WTC11 (cell line): ENCODE results near the gene KNTC1.

Experiments
- CREB1 ChIP-seq: sonication (generic); formaldehyde crosslinking; IDR thresholded peaks from 2 replicates; pipeline ENCODE4 v1.8.0; 2023; ENCODE audit warnings: mild to moderate bottlenecking, missing genetic modification reagents
- NFYB ChIP-seq: sonication (generic); formaldehyde crosslinking; conservative IDR thresholded peaks from 2 replicates; pipeline ENCODE4 v1.8.0; 2022; ENCODE audit warnings: low read depth, missing genetic modification reagents
- NR2C2 ChIP-seq: sonication (generic); formaldehyde crosslinking; IDR thresholded peaks from 2 replicates; pipeline ENCODE4 v1.8.0; 2022; ENCODE audit warnings: mild to moderate bottlenecking, missing genetic modification reagents
- OVOL2 ChIP-seq: fragments of 250-450 bp; sonication (Bioruptor Pico); IDR thresholded peaks from 2 replicates; pipeline ENCODE4 v1.9.0; 2021; ENCODE audit warnings: mild to moderate bottlenecking, borderline replicate concordance
- SMAD4 ChIP-seq: sonication (generic); formaldehyde crosslinking; IDR thresholded peaks from 2 replicates; pipeline ENCODE4 v1.8.0; 2022; ENCODE audit warnings: mild to moderate bottlenecking, missing genetic modification reagents
- SP1 ChIP-seq: sonication (generic); formaldehyde crosslinking; conservative IDR thresholded peaks from 2 replicates; pipeline ENCODE4 v1.8.1; 2022; ENCODE audit warnings: missing genetic modification reagents
- ZNF121 ChIP-seq: sonication (generic); formaldehyde crosslinking; IDR thresholded peaks from 2 replicates; pipeline ENCODE4 v1.8.0; 2023; ENCODE audit warnings: missing genetic modification reagents
- ZNF416 ChIP-seq: fragments of 250-450 bp; sonication (Bioruptor Pico); IDR thresholded peaks from 2 replicates; pipeline ENCODE4 v1.9.0; 2021; ENCODE audit warnings: mild to moderate bottlenecking, inconsistent platforms
- TF ChIP-seq, protein P1 (sequence below): fragments of 200-600 bp; IDR thresholded peaks from 2 replicates; pipeline ENCODE4 v1.8.0; 2022; ENCODE audit warnings: antibody characterized with exemption
- TF ChIP-seq, protein P2 (sequence below): fragments of 250-450 bp; sonication (Bioruptor Pico); IDR thresholded peaks from 2 replicates; pipeline ENCODE4 v1.9.0; 2021; ENCODE audit warnings: mild to moderate bottlenecking, borderline replicate concordance
- TF ChIP-seq, protein P3 (sequence below): sonication (generic); formaldehyde crosslinking; IDR thresholded peaks from 2 replicates; pipeline ENCODE4 v1.8.1; 2022; ENCODE audit warnings: missing genetic modification reagents, borderline replicate concordance
- TF ChIP-seq, protein P4 (sequence below): sonication (generic); formaldehyde crosslinking; IDR thresholded peaks from 2 replicates; pipeline ENCODE4 v1.8.0; 2022; ENCODE audit warnings: mild to moderate bottlenecking, missing genetic modification reagents

DNA sequence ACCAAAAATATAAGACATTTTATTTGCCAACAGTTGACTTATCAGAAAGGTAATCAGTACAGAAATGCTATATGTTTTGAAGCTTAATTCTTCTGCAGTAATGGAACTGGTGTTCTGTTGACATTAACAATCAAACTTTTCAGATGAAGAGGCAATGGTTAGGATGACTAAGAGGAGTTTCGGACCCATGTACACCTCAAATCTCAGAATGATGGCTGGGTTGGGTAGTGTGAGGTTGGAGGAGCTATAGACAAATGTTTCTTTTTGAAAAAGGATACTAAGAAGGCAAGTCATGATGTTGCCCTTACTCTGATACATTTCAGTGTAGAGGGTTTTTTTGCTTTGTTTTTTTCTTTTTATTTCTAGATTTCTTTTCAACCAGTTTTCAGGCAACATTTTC, 66.9 kb downstream of the KNTC1 start:
- TF ChIP-seq, protein P1, sequence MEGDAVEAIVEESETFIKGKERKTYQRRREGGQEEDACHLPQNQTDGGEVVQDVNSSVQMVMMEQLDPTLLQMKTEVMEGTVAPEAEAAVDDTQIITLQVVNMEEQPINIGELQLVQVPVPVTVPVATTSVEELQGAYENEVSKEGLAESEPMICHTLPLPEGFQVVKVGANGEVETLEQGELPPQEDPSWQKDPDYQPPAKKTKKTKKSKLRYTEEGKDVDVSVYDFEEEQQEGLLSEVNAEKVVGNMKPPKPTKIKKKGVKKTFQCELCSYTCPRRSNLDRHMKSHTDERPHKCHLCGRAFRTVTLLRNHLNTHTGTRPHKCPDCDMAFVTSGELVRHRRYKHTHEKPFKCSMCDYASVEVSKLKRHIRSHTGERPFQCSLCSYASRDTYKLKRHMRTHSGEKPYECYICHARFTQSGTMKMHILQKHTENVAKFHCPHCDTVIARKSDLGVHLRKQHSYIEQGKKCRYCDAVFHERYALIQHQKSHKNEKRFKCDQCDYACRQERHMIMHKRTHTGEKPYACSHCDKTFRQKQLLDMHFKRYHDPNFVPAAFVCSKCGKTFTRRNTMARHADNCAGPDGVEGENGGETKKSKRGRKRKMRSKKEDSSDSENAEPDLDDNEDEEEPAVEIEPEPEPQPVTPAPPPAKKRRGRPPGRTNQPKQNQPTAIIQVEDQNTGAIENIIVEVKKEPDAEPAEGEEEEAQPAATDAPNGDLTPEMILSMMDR = no peak
- TF ChIP-seq, protein P2, sequence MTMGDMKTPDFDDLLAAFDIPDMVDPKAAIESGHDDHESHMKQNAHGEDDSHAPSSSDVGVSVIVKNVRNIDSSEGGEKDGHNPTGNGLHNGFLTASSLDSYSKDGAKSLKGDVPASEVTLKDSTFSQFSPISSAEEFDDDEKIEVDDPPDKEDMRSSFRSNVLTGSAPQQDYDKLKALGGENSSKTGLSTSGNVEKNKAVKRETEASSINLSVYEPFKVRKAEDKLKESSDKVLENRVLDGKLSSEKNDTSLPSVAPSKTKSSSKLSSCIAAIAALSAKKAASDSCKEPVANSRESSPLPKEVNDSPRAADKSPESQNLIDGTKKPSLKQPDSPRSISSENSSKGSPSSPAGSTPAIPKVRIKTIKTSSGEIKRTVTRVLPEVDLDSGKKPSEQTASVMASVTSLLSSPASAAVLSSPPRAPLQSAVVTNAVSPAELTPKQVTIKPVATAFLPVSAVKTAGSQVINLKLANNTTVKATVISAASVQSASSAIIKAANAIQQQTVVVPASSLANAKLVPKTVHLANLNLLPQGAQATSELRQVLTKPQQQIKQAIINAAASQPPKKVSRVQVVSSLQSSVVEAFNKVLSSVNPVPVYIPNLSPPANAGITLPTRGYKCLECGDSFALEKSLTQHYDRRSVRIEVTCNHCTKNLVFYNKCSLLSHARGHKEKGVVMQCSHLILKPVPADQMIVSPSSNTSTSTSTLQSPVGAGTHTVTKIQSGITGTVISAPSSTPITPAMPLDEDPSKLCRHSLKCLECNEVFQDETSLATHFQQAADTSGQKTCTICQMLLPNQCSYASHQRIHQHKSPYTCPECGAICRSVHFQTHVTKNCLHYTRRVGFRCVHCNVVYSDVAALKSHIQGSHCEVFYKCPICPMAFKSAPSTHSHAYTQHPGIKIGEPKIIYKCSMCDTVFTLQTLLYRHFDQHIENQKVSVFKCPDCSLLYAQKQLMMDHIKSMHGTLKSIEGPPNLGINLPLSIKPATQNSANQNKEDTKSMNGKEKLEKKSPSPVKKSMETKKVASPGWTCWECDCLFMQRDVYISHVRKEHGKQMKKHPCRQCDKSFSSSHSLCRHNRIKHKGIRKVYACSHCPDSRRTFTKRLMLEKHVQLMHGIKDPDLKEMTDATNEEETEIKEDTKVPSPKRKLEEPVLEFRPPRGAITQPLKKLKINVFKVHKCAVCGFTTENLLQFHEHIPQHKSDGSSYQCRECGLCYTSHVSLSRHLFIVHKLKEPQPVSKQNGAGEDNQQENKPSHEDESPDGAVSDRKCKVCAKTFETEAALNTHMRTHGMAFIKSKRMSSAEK (CRISPR knock-in tag) = no peak
- TF ChIP-seq ZNF416 (CRISPR knock-in tag) = no peak
- no peak for TF ChIP-seq NFYB (CRISPR knock-in tag)
- TF ChIP-seq, protein P3, sequence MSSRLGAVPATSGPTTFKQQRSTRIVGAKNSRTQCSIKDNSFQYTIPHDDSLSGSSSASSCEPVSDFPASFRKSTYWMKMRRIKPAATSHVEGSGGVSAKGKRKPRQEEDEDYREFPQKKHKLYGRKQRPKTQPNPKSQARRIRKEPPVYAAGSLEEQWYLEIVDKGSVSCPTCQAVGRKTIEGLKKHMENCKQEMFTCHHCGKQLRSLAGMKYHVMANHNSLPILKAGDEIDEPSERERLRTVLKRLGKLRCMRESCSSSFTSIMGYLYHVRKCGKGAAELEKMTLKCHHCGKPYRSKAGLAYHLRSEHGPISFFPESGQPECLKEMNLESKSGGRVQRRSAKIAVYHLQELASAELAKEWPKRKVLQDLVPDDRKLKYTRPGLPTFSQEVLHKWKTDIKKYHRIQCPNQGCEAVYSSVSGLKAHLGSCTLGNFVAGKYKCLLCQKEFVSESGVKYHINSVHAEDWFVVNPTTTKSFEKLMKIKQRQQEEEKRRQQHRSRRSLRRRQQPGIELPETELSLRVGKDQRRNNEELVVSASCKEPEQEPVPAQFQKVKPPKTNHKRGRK (CRISPR knock-in tag) = no peak
- TF ChIP-seq NR2C2 (CRISPR knock-in tag) = no peak
- TF ChIP-seq SP1 (CRISPR knock-in tag) = no peak
- no peak for TF ChIP-seq OVOL2 (CRISPR knock-in tag)
- TF ChIP-seq, protein P4, sequence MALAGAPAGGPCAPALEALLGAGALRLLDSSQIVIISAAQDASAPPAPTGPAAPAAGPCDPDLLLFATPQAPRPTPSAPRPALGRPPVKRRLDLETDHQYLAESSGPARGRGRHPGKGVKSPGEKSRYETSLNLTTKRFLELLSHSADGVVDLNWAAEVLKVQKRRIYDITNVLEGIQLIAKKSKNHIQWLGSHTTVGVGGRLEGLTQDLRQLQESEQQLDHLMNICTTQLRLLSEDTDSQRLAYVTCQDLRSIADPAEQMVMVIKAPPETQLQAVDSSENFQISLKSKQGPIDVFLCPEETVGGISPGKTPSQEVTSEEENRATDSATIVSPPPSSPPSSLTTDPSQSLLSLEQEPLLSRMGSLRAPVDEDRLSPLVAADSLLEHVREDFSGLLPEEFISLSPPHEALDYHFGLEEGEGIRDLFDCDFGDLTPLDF (CRISPR knock-in tag) = no peak
- no peak for TF ChIP-seq ZNF121 (CRISPR knock-in tag)
- TF ChIP-seq CREB1 = no peak
- TF ChIP-seq SMAD4 (CRISPR knock-in tag) = no peak
